ACC112 (cell line): ENCODE measurements around the gene TINAGL1.

Experiments
- H2AFZ ChIP-seq: fragments of 200-600 bp; sonication (generic); one replicate; pipeline ENCODE4 v1.6.0; 2017; ENCODE audit warnings: antibody characterized with exemption, low read length; ENCODE audit not compliant: unreplicated experiment
- H3K27ac ChIP-seq: fragments of 200-600 bp; sonication (generic); 2 replicates; pipeline ENCODE4 v1.5.1; 2014; ENCODE audit warnings: low read depth, mild to moderate bottlenecking, antibody characterized with exemption, low read length, moderate library complexity
- H3K27me3 ChIP-seq: fragments of 200-600 bp; sonication (generic); 2 replicates; pipeline ENCODE4 v1.6.1; 2014; ENCODE audit warnings: mild to moderate bottlenecking, antibody characterized with exemption, low read length, moderate library complexity, mixed read lengths; ENCODE audit not compliant: insufficient read depth
- H3K36me3 ChIP-seq: fragments of 200-600 bp; sonication (generic); 2 replicates; pipeline ENCODE4 v1.6.1; 2016; ENCODE audit warnings: mild to moderate bottlenecking, antibody characterized with exemption, low read length, moderate library complexity, mixed read lengths; ENCODE audit not compliant: insufficient read depth
- H3K4me1 ChIP-seq: fragments of 200-600 bp; sonication (generic); one replicate; pipeline ENCODE4 v1.6.1; 2016; ENCODE audit warnings: low read length, mixed read lengths; ENCODE audit not compliant: insufficient read depth, unreplicated experiment, control insufficient read depth
- H3K4me3 ChIP-seq: fragments of 200-600 bp; sonication (generic); 2 replicates; pipeline ENCODE4 v1.5.1; 2014; ENCODE audit warnings: mild to moderate bottlenecking, low read depth, low read length
- H3K79me2 ChIP-seq: fragments of 200-600 bp; sonication (generic); one replicate; pipeline ENCODE4 v1.6.0; 2016; ENCODE audit warnings: low read length; ENCODE audit not compliant: control insufficient read depth, unreplicated experiment, insufficient read depth

TINAGL1 gene

DNA sequence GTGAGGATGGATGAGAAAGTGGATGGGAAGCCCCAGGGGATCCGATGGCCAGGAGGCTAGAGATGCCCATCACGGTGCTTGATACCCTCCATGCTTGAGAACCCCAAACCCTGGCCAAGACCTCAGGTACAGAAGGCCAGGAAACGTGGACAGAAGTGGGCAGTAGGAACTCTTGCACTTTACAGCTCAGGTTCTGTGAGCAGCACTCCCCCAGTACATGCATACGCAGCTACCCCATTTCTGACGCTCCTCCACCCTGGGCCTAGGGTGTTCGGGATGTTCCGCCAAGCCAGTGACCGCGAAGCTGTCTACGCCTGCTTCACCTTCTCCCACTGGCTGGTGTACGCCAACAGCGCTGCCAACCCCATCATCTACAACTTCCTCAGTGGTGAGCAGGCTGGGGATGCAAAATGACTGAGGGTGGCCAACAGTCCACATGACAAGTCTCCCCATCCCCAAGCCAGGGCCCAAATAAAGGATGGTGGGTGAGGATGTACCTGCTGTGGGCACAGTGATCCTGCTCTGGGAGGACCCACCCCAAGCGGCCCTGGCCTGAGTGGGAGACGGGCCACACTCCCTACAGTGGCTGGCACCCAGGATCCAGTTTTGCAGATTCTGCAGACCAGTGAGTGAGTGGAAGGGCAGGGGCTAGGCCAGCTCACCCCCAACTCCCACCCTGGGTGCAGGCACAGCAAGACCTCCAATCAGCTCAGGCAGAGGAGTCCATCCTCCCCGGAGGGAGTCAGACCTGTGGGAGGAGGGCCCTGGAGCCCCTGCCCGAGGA lies 48.6 kb downstream of the TINAGL1 start:
- no peak overlapping the region for H3K4me3 ChIP-seq
- no peaks in the 10 kb centered on the region for H3K79me2 ChIP-seq
- H3K27me3 ChIP-seq = no peaks in the 10 kb centered on the region
- H3K27ac ChIP-seq = no peak overlapping the region
- H3K4me1 ChIP-seq = peaks cover 26% of the 10 kb centered on the region
- no peak overlapping the region for H2AFZ ChIP-seq
- peaks cover 3% of the 10 kb centered on the region; the same call in 1 of the 2 replicates for H3K36me3 ChIP-seq

DNA sequence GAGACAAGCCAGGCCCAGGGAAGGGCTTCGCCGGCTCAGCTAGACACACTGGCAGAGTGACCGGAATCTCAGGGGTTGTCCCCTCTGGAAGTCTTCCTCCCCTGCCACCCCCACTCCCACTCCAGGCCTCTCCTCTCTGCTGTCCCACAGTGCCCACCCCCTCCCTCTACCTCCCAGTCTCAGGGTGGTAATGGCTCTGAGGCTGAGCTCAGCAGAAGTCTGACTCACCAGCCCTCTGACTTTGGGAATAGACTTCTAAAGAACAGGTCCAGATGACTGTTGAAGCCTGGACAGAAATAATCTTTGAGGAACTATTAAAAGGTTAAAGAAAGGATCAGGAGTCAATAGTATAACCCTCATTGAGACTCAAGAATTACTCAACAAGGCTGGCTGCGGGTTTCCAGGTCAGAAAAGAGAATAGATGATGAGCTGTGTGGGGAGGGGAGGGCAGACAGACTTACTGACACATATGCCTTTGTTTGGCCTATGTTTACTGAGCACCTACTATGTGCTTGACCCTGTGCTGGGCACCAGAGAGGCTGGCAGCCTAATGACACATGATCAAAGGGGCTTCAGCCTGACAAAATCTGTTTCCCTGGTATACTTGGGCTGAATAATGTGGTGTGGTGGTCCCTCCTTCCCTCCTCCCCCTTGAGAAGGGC lies 49.4 kb downstream of the TINAGL1 start:
- Histone ChIP-seq H3K4me3 (no peak overlapping the region), H3K79me2 (no peaks in the 10 kb centered on the region), H2AFZ (no peak overlapping the region), H3K27me3 (no peaks in the 10 kb centered on the region), H3K36me3 (peaks cover 5% of the 10 kb centered on the region; the same call in 1 of the 2 replicates), H3K27ac (no peak overlapping the region), H3K4me1 (peaks cover 26% of the 10 kb centered on the region)

DNA sequence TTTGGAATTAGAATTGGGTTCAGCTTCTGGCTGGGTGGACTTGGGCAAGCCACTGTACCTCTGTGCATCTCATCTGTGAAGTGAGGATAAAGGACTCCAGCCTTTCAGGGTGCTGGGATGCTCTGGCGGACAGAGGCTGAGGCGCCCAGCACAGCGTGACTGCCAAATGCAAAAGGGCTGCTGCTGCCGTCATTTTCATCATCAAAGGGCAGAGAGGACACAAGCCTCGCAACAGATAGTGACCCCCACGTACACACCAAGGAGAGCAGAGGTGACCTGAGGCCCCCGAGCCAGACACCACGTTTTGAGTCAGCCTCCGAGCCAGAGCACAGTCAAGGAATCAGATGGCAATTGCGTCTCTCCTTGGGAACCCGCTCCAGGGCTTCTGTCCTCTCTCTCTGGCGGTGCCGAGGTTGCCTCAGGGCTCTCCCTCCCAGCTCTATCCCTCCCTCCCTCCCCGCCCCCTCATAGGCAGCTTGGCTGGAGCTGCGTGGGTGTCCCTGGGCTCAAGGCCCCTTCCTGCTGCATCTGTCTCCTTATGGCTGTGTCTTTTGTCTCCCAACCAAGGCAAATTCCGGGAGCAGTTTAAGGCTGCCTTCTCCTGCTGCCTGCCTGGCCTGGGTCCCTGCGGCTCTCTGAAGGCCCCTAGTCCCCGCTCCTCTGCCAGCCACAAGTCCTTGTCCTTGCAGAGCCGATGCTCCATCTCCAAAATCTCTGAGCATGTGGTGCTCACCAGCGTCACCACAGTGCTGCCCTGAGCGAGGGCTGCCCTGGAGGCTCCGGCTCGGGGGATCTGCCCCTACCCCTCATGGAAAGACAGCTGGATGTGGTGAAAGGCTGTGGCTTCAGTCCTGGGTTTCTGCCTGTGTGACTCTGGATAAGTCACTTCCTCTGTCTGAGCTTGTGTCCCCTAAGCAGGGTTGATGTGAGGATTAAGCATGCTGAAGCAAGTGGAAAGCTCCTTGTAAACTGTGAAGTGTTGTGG lies 50.2 kb downstream of the TINAGL1 start:
- H3K27me3 ChIP-seq = no peaks in the 10 kb centered on the region
- H2AFZ ChIP-seq = no peak overlapping the region
- peaks cover 26% of the 10 kb centered on the region for H3K4me1 ChIP-seq
- H3K27ac ChIP-seq = no peak overlapping the region
- H3K36me3 ChIP-seq = peaks cover 12% of the 10 kb centered on the region; the same call in 1 of the 2 replicates
- H3K4me3 ChIP-seq = no peak overlapping the region
- H3K79me2 ChIP-seq = no peaks in the 10 kb centered on the region

DNA sequence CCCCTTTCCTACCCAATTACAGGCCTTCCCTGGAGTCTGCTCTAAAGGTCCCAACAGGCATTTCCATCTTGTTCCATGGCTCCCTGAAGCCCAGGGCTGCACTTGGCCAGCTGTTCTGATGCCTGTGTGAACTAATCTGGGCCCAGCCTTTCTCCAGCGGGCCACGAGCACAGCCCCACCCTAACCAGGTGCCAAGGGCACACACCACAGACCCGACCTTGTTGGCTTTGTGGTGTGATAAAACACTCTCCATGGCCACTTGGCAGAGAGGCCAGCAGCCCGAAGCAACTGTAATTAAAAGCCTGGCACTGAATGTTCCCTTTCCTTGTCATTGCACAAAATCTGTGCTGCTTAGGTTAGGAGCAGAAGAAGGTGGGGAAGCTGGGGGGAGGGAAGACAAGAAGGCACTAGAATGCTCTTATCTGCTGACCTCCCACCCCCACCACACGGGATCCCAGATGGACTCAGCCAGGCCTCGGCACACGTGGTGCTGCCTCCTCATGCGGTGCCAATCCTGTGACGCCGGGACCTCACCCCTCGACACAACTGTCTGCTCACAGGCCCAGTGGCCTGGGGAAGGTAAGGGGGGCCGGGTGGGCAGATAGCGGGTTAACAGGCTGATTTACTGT lies 51.1 kb downstream of the TINAGL1 start:
- Histone ChIP-seq H3K4me1 (peaks cover 26% of the 10 kb centered on the region), H3K36me3 (peaks cover 13% of the 10 kb centered on the region; the same call in 1 of the 2 replicates), H3K27ac (no peak overlapping the region), H3K27me3 (no peaks in the 10 kb centered on the region), H3K4me3 (no peak overlapping the region), H3K79me2 (no peaks in the 10 kb centered on the region), H2AFZ (no peak overlapping the region)

DNA sequence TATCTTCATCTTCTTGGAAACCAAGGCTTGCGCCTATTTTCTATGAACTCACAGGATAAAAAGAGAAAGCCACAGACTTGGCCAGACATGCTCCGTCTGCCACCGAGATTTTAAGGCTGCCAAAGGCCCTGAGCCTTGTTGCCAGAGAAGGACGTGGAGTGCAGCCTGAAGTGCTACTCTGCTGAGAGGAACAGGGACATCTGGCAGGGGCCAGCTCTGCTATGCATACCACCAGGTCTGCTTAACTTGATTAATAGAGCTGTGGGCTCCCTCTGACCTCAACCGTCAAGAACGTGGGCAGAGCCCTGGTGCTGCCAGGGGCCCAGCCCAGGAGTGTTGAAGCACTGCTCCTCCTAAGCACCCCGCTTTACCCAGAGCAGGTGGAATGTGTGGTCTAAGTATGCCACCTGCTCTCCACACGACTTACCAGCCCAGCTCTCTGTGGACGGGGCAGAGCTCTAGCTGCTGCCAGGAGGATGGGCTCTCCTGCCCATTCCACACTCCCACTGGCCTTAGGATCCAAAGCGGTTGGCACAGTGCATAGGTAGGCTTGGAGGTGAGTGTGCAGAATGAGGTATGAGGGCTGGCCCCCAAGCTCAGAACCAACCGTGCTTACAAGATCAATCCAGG lies 51.7 kb downstream of the TINAGL1 start:
- H3K36me3 ChIP-seq = peaks cover 13% of the 10 kb centered on the region; the same call in 1 of the 2 replicates
- H2AFZ ChIP-seq = no peak overlapping the region
- no peak overlapping the region for H3K27ac ChIP-seq
- H3K4me1 ChIP-seq = peaks cover 26% of the 10 kb centered on the region
- H3K79me2 ChIP-seq = no peaks in the 10 kb centered on the region
- no peak overlapping the region for H3K4me3 ChIP-seq
- H3K27me3 ChIP-seq = no peaks in the 10 kb centered on the region

DNA sequence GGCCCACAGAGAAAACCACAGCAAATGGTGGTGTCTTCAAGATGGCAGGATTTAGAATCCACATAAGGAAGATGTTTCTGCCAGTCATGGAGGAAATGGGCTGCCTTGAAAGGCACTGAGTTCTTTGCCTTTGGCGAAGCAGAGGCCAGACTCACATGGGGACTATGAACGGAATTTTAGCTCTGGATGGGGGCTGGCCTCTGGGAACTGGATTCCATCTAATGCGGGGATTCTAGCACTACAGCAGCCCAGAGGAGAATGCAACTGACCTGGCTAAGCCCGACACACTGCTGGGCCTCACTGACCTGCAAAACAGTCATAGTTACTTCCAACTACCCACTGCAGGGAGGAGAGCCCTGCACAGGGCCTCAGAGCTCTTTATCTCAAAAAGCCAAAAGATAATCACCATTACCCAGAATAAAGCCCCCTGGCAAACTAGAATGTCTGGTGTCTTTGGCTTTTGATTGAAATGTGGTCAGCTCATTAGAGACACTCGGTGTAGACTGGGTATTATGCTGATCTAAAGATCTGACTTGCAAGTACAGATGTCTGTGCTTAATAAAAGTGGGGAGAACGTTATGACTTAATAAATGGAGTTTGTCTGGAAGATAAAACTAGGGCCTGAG lies 52.7 kb downstream of the TINAGL1 start:
- Histone ChIP-seq H3K79me2 (no peaks in the 10 kb centered on the region), H3K4me3 (no peak overlapping the region), H3K27ac (no peak overlapping the region), H3K36me3 (peaks cover 13% of the 10 kb centered on the region; the same call in 1 of the 2 replicates), H3K4me1 (peaks cover 26% of the 10 kb centered on the region), H3K27me3 (no peaks in the 10 kb centered on the region), H2AFZ (no peak overlapping the region)

DNA sequence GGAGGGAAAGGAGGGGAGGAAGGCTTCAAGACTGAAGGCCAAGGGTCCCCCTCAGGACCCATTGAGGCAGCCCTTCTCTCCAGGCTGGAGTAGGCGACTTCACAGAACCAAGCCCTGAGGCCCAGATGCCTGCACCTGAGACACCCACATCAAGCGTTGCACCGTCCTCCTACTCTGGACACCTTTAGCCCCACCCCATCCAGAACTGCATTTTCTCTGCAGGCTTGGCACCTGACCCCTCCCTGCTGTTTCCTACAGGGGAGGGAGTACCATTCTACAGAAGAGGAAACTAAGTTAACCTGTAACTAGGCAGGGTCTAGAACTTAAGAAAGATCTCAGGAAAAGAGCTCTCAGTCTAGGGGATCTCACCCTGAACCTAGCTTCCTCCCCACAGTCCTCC lies 56.3 kb downstream of the TINAGL1 start:
- no peak overlapping the region for H3K27ac ChIP-seq

DNA sequence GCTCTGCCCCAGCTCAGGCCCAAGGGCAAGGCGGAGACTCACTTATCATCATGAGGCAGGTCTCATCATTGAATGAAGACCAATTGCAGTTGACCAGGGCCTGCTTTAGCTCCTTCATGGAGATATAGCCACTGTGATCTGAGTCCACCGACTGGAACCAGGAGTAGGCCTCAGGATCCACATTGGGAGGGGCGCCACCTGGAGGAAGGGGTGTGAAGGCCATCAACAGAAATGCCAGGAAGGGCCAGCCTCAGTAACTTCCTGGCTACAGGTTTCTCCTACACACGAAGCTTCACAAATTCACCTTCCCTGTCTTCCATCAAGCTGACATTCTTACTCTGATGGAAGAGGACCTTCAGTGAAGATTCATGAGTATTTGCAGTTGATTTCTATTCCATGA lies 56.8 kb downstream of the TINAGL1 start:
- H3K27me3 ChIP-seq = no peaks in the 10 kb centered on the region
- no peak overlapping the region for H3K4me3 ChIP-seq
- H3K27ac ChIP-seq = no peak overlapping the region
- H3K36me3 ChIP-seq = peaks cover 13% of the 10 kb centered on the region; the same call in 1 of the 2 replicates
- no peak overlapping the region for H2AFZ ChIP-seq
- H3K79me2 ChIP-seq = peaks cover 23% of the 10 kb centered on the region
- H3K4me1 ChIP-seq = no peaks in the 10 kb centered on the region

More for the DNA sequence above, 56.3 kb downstream of the TINAGL1 start:
- Histone ChIP-seq H3K36me3 (peaks cover 13% of the 10 kb centered on the region; the same call in 1 of the 2 replicates), H3K4me1 (peaks cover 1% of the 10 kb centered on the region), H3K4me3 (no peak overlapping the region), H3K27me3 (no peaks in the 10 kb centered on the region), H2AFZ (no peak overlapping the region), H3K79me2 (peaks cover 19% of the 10 kb centered on the region)
